Ishikawa (cell line): ENCODE data around the gene ITPR1.

Experiments used
- CEBPB ChIP-seq: IDR thresholded peaks from 2 replicates; pipeline ENCODE4 v1.6.1; 2012
- CREB1 ChIP-seq: IDR thresholded peaks from 2 replicates; pipeline ENCODE4 v1.6.1; 2012; ENCODE audit warnings: low read depth
- FOXM1 ChIP-seq: IDR thresholded peaks from 2 replicates; pipeline ENCODE4 v1.6.1; 2012; ENCODE audit warnings: low read depth, borderline replicate concordance
- RAD21 ChIP-seq: IDR thresholded peaks from 2 replicates; pipeline ENCODE4 v1.6.1; 2012; ENCODE audit warnings: low read depth
- REST ChIP-seq: IDR thresholded peaks from 2 replicates; pipeline ENCODE4 v1.6.1; 2012; ENCODE audit warnings: low read depth, mild to moderate bottlenecking
- TAF1 ChIP-seq: IDR thresholded peaks from 2 replicates; pipeline ENCODE4 v1.6.1; 2012; ENCODE audit warnings: low read depth, mild to moderate bottlenecking
- USF1 ChIP-seq: IDR thresholded peaks from 2 replicates; pipeline ENCODE4 v1.6.1; 2012
- YY1 ChIP-seq: IDR thresholded peaks from 2 replicates; pipeline ENCODE4 v1.6.1; 2012; ENCODE audit warnings: low read depth

GRCh38 chr3:4838621-4839022, 345.5 kb downstream of the ITPR1 start:
- TF ChIP-seq REST (no peak), YY1 (no peak), TAF1 (no peak), FOXM1 (no peak), USF1 (no peak), CEBPB (no peak), RAD21 (no peak), CREB1 (no peak)
